CD4-positive, alpha-beta T cell (primary cell): ENCODE data around the gene PLXND1. TPM values are rescaled to one million over a fixed set of nuclear protein-coding genes. Genes with fewer than 3 reads are reported as not detected.

Source experiments
- ATAC-seq: fragments of 200-7000 bp; cut with Tn5 transposase; one replicate; pipeline ENCODE4 v1.10.0; 2022; ENCODE audit warnings: mild to moderate bottlenecking; ENCODE audit not compliant: poor library complexity
- CTCF ChIA-PET: fragments of 350-600 bp; sonication (Branson Sonifier 250); formaldehyde crosslinking; loops from one replicate; lab custom pipeline; 2021; ENCODE audit warnings: antibody characterized with exemption, inconsistent platforms; lab: Charles Lee
- POLR2A ChIA-PET: fragments of 350-600 bp; sonication (Branson Sonifier 250); formaldehyde crosslinking; loops from one replicate; lab custom pipeline; 2021; ENCODE audit warnings: antibody characterized with exemption, inconsistent platforms; lab: Charles Lee
- DNase-seq, 14 experiments: peaks; one replicate each; pipeline ENCODE4 v3.0.0-alpha.2; 2013 to 2020; ENCODE audit warnings: mixed read lengths in 2 of 14
- H3K27ac ChIP-seq, 2 donors: one replicate each; pipeline versions ENCODE4 v1.5.1 to v1.7.0; 2013; ENCODE audit warnings: low read length in 2 of 2, low read depth in 1 of 2, mild to moderate bottlenecking in 1 of 2
- H3K27me3 ChIP-seq, 2 experiments: 1 replicate in 1 of 2; 2 replicates in 1 of 2; pipeline versions ENCODE4 v1.6.1 to v1.7.0; 2013; ENCODE audit warnings: low read length in 2 of 2, control low read depth in 1 of 2, mild to moderate bottlenecking in 1 of 2, moderate library complexity in 1 of 2; ENCODE audit not compliant: insufficient read depth in 2 of 2, control insufficient read depth in 1 of 2
- H3K36me3 ChIP-seq: one replicate; pipeline ENCODE4 v1.6.1; 2013; ENCODE audit warnings: low read length, control low read depth; ENCODE audit not compliant: insufficient read depth
- H3K4me1 ChIP-seq: one replicate; pipeline ENCODE4 v1.6.1; 2013; ENCODE audit warnings: low read length, control low read depth; ENCODE audit not compliant: insufficient read depth
- H3K4me3 ChIP-seq: one replicate; pipeline ENCODE4 v1.5.1; 2013; ENCODE audit warnings: mild to moderate bottlenecking, low read length, moderate library complexity
- H3K9me3 ChIP-seq, 2 experiments: 1 replicate in 1 of 2; 2 replicates in 1 of 2; pipeline versions ENCODE4 v1.6.1 to v1.7.0; 2013; ENCODE audit warnings: low read length in 2 of 2, mild to moderate bottlenecking in 2 of 2, control low read depth in 1 of 2, moderate library complexity in 1 of 2; ENCODE audit not compliant: control insufficient read depth in 1 of 2, insufficient read depth in 1 of 2
- H3K27ac Mint-ChIP-seq: one replicate; pipeline ENCODE4 v1.8.0; 2020; ENCODE audit warnings: mixed read lengths
- H3K27me3 Mint-ChIP-seq: one replicate; pipeline ENCODE4 v1.8.0; 2021; ENCODE audit warnings: mixed read lengths
- H3K36me3 Mint-ChIP-seq: one replicate; pipeline ENCODE4 v1.8.0; 2021; ENCODE audit warnings: low read depth, mixed read lengths
- H3K4me1 Mint-ChIP-seq: one replicate; pipeline ENCODE4 v1.8.0; 2021; ENCODE audit warnings: low read depth, mixed read lengths
- H3K4me3 Mint-ChIP-seq: one replicate; pipeline ENCODE4 v1.8.0; 2020; ENCODE audit warnings: mild to moderate bottlenecking, mixed read lengths
- H3K9me3 Mint-ChIP-seq: one replicate; pipeline ENCODE4 v1.8.0; 2020; ENCODE audit warnings: mixed read lengths
- CTCF ChIP-seq: fragments of 200-600 bp; IDR thresholded peaks from one replicate; pipeline ENCODE4 v1.8.0; 2022; ENCODE audit warnings: antibody characterized with exemption, mild to moderate bottlenecking
- intact Hi-C, 2 experiments: fragments of 100-400 bp; cut with DNase I in 1 of 2; cut with micrococcal nuclease in 1 of 2; formaldehyde crosslinking; loops; one replicate each; pipeline versions ENCODE4 v1.15.1 to v1.9.0; 2023 to 2025; cut with DNase I, micrococcal nuclease
- total RNA-seq, 174 experiments: library from RNA in 2 of 174; stranded (reverse) in 2 of 174; gene quantifications; one replicate each; pipeline ENCODE4 v1.2.3 and lab custom pipeline; 2021 to 2026

PLXND1 gene
- total RNA-seq, 2 experiments from 2014 or later: 61.7 to 62.5 TPM

GRCh38 chr3:129577925-129578786 lies 28.3 kb downstream of the PLXND1 start:
- Mint-ChIP-seq H3K27me3 (no peaks in the 10 kb centered on the region), H3K4me1 (peaks cover 26% of the 10 kb centered on the region), H3K9me3 (no peaks in the 10 kb centered on the region), H3K4me3 (no peak overlapping the region), H3K27ac (peak overlapping the region; percentile 74), H3K36me3 (no peaks in the 10 kb centered on the region)
- Histone ChIP-seq H3K4me1 (peaks cover 57% of the 10 kb centered on the region), H3K9me3 (no peaks in the 10 kb centered on the region), H3K27me3 (no peaks in the 10 kb centered on the region), H3K27ac (peak overlapping the region; percentile 45 to 62), H3K36me3 (no peaks in the 10 kb centered on the region), H3K4me3 (no peak overlapping the region)
- POLR2A ChIA-PET: interaction anchor here (1.9 to 3.4 kb wide), 5 partner anchors 16 to 262 kb away, joined by 4 to 45 read pairs (median 19); partner anchors contain the start of genes IFT122, MBD4 and PLXND1
- peak in 4 of 14 experiments; percentile 8 to 50 (median 46) for DNase-seq
- ATAC-seq: no peak
- TF ChIP-seq CTCF: no peak
- intact Hi-C loops: no loop called here
- CTCF ChIA-PET: no interaction called here

DNA sequence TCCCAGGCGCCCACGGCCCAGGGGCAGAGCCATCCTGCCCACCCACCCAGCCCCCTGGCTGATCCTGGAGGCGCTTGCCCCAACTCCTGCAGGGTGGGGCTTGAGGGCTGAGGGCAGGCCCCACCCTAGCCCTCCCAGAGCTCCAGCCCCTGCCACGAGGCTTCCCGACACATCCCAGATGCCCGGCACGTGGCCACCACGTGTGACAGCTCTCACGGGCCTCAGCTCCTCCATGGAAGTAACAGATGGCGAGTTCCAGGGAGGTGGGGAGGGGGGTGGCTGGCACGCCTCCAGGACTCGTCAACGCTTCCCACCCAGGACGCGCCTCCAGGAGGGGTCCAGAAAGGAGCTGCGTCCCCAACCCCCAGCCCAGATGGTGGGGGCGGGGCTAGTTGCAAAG lies 29.1 kb downstream of the PLXND1 start:
- Mint-ChIP-seq H3K36me3 (no peaks in the 10 kb centered on the region), H3K4me3 (no peak overlapping the region), H3K27me3 (no peaks in the 10 kb centered on the region), H3K9me3 (no peaks in the 10 kb centered on the region), H3K27ac (peak overlapping the region; percentile 97), H3K4me1 (peaks cover 26% of the 10 kb centered on the region)
- no peak overlapping the region for H3K4me3 ChIP-seq
- ATAC-seq: no peak
- no peaks in the 10 kb centered on the region for H3K36me3 ChIP-seq
- TF ChIP-seq CTCF: no peak
- no peaks in the 10 kb centered on the region for H3K27me3 ChIP-seq
- peaks cover 57% of the 10 kb centered on the region for H3K4me1 ChIP-seq
- intact Hi-C loops: no loop called here
- H3K9me3 ChIP-seq: no peaks in the 10 kb centered on the region
- peak overlapping the region; percentile 45 to 62 for H3K27ac ChIP-seq
- peak in 3 of 14 experiments; percentile 6 to 26 (median 25) for DNase-seq
- ChIA-PET CTCF (interaction anchor here (1.7 kb wide), 1 partner anchor 29 kb away, joined by 4 read pairs; no protein-coding TSS in a partner anchor), POLR2A (interaction anchor here (1.1 to 3.4 kb wide), 15 partner anchors 9 to 261 kb away, joined by 3 to 45 read pairs (median 4); partner anchors contain the start of genes H1-8, IFT122, MBD4 and PLXND1)

DNA sequence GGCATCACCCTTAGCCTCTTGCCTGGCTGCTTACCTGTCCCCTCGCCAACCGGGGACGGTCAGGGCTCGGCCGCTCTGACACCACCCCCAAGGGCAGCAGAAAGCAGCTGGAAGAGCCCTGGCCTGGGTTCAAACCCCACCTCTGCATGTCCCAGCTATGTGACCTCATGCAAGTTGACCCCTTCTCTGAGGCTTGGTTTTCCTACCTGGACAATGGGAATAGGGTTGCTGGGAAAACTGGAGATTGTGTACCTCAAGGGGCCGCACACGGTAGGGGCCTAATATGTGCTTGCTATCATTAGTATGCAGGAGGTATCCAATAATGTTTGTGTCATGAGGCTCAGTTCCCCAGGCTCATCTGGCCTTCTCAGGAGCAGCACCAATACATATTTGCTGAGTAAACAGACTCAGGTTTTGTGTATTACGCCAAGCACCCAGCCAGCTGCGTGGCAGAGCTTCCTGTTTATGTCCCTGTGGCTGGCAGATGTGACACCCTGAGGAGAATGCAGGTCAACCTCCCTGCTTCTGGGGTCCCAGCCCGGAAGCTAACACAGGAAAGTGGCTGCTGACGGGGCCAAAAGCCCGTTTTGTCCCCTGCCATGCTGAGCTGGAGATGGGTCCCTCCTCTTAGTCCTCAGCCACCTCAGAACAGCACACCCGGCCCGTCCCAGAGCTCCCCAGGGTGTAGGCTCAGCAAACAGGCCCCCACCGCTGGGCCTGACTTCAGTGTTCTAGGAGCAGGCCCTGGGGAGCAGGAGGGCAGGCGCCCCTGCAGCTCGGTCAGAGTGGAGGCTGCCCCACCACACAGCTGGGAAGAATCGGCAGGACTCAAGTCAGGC lies 29.7 kb downstream of the PLXND1 start:
- ChIA-PET POLR2A (interaction anchor here (1.1 to 3.4 kb wide), 15 partner anchors 8 to 260 kb away, joined by 3 to 45 read pairs (median 4); partner anchors contain the start of genes H1-8, IFT122, MBD4 and PLXND1), CTCF (interaction anchor here (1.7 kb wide), 1 partner anchor 29 kb away, joined by 4 read pairs; no protein-coding TSS in a partner anchor)
- peak overlapping the region; percentile 0 for H3K4me3 ChIP-seq
- Mint-ChIP-seq H3K27ac (peak overlapping the region; percentile 97), H3K9me3 (no peaks in the 10 kb centered on the region), H3K4me3 (peak overlapping the region; percentile 63), H3K4me1 (peaks cover 26% of the 10 kb centered on the region), H3K36me3 (no peaks in the 10 kb centered on the region), H3K27me3 (no peaks in the 10 kb centered on the region)
- H3K4me1 ChIP-seq: peaks cover 57% of the 10 kb centered on the region
- DNase-seq: peak; percentile 59 to 91 (median 66)
- no peaks in the 10 kb centered on the region for H3K9me3 ChIP-seq
- H3K27ac ChIP-seq: peak overlapping the region in 1 of 2 donors; percentile 62
- no peak for TF ChIP-seq CTCF
- no peaks in the 10 kb centered on the region for H3K36me3 ChIP-seq
- intact Hi-C loops: no loop called here
- no peaks in the 10 kb centered on the region for H3K27me3 ChIP-seq
- peak; percentile 90 for ATAC-seq
